ENCODE measurements around the gene GEMIN5. TPM values are rescaled to one million over a fixed set of nuclear protein-coding genes. Genes with fewer than 3 reads are reported as not detected.

Gene GEMIN5
- total RNA-seq, 1 experiment from 2014 or later, result 50.6 TPM

DNA sequence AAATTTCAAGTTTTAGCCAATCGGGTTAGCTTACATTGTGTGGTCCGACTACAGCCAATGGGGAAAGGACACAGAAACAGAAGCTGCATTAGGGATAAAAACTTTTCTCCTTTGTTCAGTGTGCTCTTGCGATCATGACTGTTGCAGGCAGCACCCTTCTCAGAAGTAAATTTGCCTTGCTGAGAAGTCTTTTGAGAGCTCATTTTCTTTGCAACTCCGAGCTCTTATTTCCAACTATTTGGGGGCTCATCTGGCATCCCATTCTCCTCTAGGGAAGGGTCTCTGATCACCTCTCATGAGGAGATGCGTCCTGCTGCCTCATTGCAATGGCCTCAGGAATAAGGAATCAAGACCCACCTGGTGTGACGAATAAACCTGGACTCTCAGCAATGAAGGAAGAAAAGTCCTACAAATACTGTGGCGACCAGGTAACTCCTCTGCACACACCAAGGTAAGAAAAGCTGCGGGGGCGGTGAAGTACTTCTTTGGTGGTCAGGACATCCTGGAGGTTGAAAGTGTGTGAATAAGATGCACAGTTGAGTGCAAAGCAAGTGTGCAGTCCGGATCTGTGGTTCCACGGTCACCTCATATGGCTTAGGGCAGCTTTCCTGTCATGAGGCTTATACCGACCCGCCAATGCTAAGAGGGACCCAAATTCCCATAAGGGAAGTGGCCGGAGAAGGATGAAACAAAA lies 59.2 kb downstream of the GEMIN5 start:
- ChIA-PET CTCF (no interaction called here), POLR2A (ENCODE audit: low non-redundant PET) (no interaction called here)
- TF ChIP-seq, protein P1, sequence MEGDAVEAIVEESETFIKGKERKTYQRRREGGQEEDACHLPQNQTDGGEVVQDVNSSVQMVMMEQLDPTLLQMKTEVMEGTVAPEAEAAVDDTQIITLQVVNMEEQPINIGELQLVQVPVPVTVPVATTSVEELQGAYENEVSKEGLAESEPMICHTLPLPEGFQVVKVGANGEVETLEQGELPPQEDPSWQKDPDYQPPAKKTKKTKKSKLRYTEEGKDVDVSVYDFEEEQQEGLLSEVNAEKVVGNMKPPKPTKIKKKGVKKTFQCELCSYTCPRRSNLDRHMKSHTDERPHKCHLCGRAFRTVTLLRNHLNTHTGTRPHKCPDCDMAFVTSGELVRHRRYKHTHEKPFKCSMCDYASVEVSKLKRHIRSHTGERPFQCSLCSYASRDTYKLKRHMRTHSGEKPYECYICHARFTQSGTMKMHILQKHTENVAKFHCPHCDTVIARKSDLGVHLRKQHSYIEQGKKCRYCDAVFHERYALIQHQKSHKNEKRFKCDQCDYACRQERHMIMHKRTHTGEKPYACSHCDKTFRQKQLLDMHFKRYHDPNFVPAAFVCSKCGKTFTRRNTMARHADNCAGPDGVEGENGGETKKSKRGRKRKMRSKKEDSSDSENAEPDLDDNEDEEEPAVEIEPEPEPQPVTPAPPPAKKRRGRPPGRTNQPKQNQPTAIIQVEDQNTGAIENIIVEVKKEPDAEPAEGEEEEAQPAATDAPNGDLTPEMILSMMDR (conservative IDR thresholded peaks at IDR 0.05; ENCODE audit: low read depth, low read length), result no peak
- TF ChIP-seq EZH2 (IDR thresholded peaks at IDR 0.05; ENCODE audit: borderline replicate concordance, low read depth, low read length, poor library complexity, severe bottlenecking), result no peak
- H3K27me3 ChIP-seq (replicated peaks; ENCODE audit: insufficient read depth, low read depth, low read length, poor library complexity), result no peaks in the 10 kb centered on the region
- no TSS peak for BruUV-seq (replicated peaks)
- intact Hi-C loops (cut with micrococcal nuclease; ENCODE audit: unreplicated experiment), result no loop called here
- DNase-seq (ENCODE audit: low spot score), result no peak
- H3K4me1 ChIP-seq (ENCODE audit: insufficient read depth, low read length, poor library complexity, severe bottlenecking), result no peaks in the 10 kb centered on the region
- peaks cover 11% of the 10 kb centered on the region for H3K9me3 ChIP-seq (ENCODE audit: low read depth, low read length, poor library complexity, severe bottlenecking)
- H3K4me3 ChIP-seq (ENCODE audit: low read depth, low read length, poor library complexity, severe bottlenecking), result no peak overlapping the region
- H3K36me3 ChIP-seq (ENCODE audit: insufficient read depth, low read length, poor library complexity, severe bottlenecking), result peaks cover 31% of the 10 kb centered on the region
- no peak overlapping the region for H3K27ac ChIP-seq (ENCODE audit: low read depth, low read length, poor library complexity, severe bottlenecking)

DNA sequence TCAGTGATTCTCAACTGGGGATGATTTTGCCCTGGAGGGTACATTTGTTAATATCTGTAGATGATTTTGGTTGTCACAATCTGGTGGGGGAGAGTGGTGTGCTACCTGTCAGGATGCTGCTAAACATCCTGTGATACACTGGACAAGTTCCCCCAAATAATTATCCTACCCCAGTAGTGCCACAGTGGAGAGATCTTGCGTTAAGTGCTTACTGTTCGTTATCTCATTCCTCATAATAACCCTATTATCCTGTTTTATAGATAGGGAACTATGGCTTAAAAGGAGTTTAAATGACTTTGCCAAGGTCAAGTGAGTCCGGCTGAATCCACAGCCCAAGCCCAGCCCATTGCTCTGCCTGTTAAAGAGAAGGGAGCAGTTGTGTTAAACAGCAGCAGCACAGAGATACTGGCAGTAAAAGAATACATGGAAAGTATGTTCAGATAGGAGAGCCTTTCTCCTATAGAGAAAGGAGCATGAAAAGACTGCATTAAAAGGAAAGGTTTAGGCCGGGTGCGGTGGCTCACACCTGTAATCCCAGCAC lies 64.2 kb downstream of the GEMIN5 start:
- Histone ChIP-seq H3K36me3 (ENCODE audit: insufficient read depth, low read length, poor library complexity, severe bottlenecking) (peaks cover 63% of the 10 kb centered on the region), H3K4me3 (ENCODE audit: low read depth, low read length, poor library complexity, severe bottlenecking) (no peak overlapping the region), H3K27me3 (replicated peaks; ENCODE audit: insufficient read depth, low read depth, low read length, poor library complexity) (no peaks in the 10 kb centered on the region), H3K4me1 (ENCODE audit: insufficient read depth, low read length, poor library complexity, severe bottlenecking) (no peaks in the 10 kb centered on the region), H3K9me3 (ENCODE audit: low read depth, low read length, poor library complexity, severe bottlenecking) (peaks cover 6% of the 10 kb centered on the region), H3K27ac (ENCODE audit: low read depth, low read length, poor library complexity, severe bottlenecking) (no peak overlapping the region)
- TF ChIP-seq EZH2 (IDR thresholded peaks at IDR 0.05; ENCODE audit: borderline replicate concordance, low read depth, low read length, poor library complexity, severe bottlenecking), result no peak
- TF ChIP-seq, protein P1 (conservative IDR thresholded peaks at IDR 0.05; ENCODE audit: low read depth, low read length), result no peak
- intact Hi-C loops (cut with micrococcal nuclease; ENCODE audit: unreplicated experiment), result no loop called here
- BruUV-seq (replicated peaks), result no TSS peak
- ChIA-PET CTCF (no interaction called here), POLR2A (ENCODE audit: low non-redundant PET) (no interaction called here)
- no peak for DNase-seq (ENCODE audit: low spot score)

DNA sequence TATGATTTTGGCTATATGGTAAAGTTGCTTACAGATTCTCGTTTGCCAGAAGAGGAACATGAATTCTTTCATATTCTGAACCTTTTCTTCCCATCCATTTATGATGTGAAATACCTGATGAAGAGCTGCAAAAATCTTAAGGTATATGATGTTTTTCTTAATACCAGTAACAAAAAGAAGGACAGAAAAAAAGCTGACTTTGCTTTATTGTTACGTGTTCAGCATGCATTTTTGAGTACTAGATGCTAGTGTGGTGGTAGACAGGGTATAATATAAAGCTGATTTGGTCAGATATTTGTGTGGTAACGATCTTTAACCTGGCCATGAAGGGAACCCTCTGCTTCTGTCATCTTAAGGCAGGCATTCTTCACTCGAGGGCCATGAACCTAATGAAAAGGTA lies 66.3 kb downstream of the GEMIN5 start:
- no peak for DNase-seq (ENCODE audit: low spot score)
- no TSS peak for BruUV-seq (replicated peaks)
- Histone ChIP-seq H3K36me3 (ENCODE audit: insufficient read depth, low read length, poor library complexity, severe bottlenecking) (peaks cover 56% of the 10 kb centered on the region), H3K9me3 (ENCODE audit: low read depth, low read length, poor library complexity, severe bottlenecking) (no peaks in the 10 kb centered on the region), H3K4me3 (ENCODE audit: low read depth, low read length, poor library complexity, severe bottlenecking) (no peak overlapping the region), H3K27ac (ENCODE audit: low read depth, low read length, poor library complexity, severe bottlenecking) (no peak overlapping the region), H3K4me1 (ENCODE audit: insufficient read depth, low read length, poor library complexity, severe bottlenecking) (no peaks in the 10 kb centered on the region), H3K27me3 (replicated peaks; ENCODE audit: insufficient read depth, low read depth, low read length, poor library complexity) (no peaks in the 10 kb centered on the region)
- POLR2A ChIA-PET (ENCODE audit: low non-redundant PET), result no interaction called here
- intact Hi-C loops (cut with micrococcal nuclease; ENCODE audit: unreplicated experiment), result no loop called here
- no peak for TF ChIP-seq EZH2 (IDR thresholded peaks at IDR 0.05; ENCODE audit: borderline replicate concordance, low read depth, low read length, poor library complexity, severe bottlenecking)
- TF ChIP-seq, protein P1 (conservative IDR thresholded peaks at IDR 0.05; ENCODE audit: low read depth, low read length), result no peak
- CTCF ChIA-PET, result no interaction called here
